Stimulated activated naive CD4-positive, alpha-beta T cell (primary cell): ENCODE results near the gene NKAIN1.
"Not testable (repeated sequence)": the region's sequence is repeated elsewhere in the genome, so short reads cannot be mapped to it uniquely, and the experiment has no call there.

Experiments used
- DNase-seq, 6 experiments: peaks; one replicate each; lab custom pipeline; 2025; lab: John Stamatoyannopoulos, UW

Gene NKAIN1

GRCh38 chr1:31239653-31240241, at the start of gene NKAIN1:
NKAIN1 (minus strand) TSS chr1:31239887; CDS start chr1:31239547, 340 bp downstream.
- no peak for DNase-seq

GRCh38 chr1:31289021-31289420, 49.3 kb upstream of the NKAIN1 start:
- no peak for DNase-seq

GRCh38 chr1:31287791-31288190, 48.1 kb upstream of the NKAIN1 start:
- DNase-seq, result not testable (repeated sequence)

GRCh38 chr1:31282426-31282825, 42.7 kb upstream of the NKAIN1 start:
- not testable (repeated sequence) for DNase-seq

GRCh38 chr1:31273619-31274018, 33.9 kb upstream of the NKAIN1 start:
- no peak for DNase-seq

GRCh38 chr1:31272369-31272768, 32.7 kb upstream of the NKAIN1 start:
- no peak for DNase-seq

- DNase-seq, result no peak
Observed at GRCh38 chr1:31266547-31266946, 26.9 kb upstream of the NKAIN1 start.

GRCh38 chr1:31264790-31265386, 25.2 kb upstream of the NKAIN1 start:
- no peak for DNase-seq

GRCh38 chr1:31263408-31263807, 23.7 kb upstream of the NKAIN1 start:
- DNase-seq, result no peak

GRCh38 chr1:31262393-31262792, 22.7 kb upstream of the NKAIN1 start:
- DNase-seq, result not testable (repeated sequence)

- DNase-seq, result no peak
Observed at GRCh38 chr1:31261916-31262315, 22.2 kb upstream of the NKAIN1 start.

GRCh38 chr1:31259746-31260145, 20.1 kb upstream of the NKAIN1 start:
- no peak for DNase-seq

- DNase-seq, result no peak
Observed at GRCh38 chr1:31258581-31258980, 18.9 kb upstream of the NKAIN1 start.

- DNase-seq, result no peak
Observed at GRCh38 chr1:31257213-31257612, 17.5 kb upstream of the NKAIN1 start.

GRCh38 chr1:31249854-31250253, 10.2 kb upstream of the NKAIN1 start:
- no peak for DNase-seq

- DNase-seq, result no peak
Observed at GRCh38 chr1:31248276-31248675, 8.6 kb upstream of the NKAIN1 start.

GRCh38 chr1:31244326-31244725, 4.6 kb upstream of the NKAIN1 start:
- DNase-seq, result no peak

- no peak for DNase-seq
Observed at GRCh38 chr1:31243501-31244286, 4.0 kb upstream of the NKAIN1 start.

GRCh38 chr1:31241321-31241720, 1.6 kb upstream of the NKAIN1 start:
- no peak for DNase-seq

- no peak for DNase-seq
Observed at GRCh38 chr1:31238986-31239613, 587 bp downstream of the NKAIN1 start.

- DNase-seq, result no peak
Observed at GRCh38 chr1:31238612-31238985, 1.1 kb downstream of the NKAIN1 start.

GRCh38 chr1:31234870-31235269, 4.8 kb downstream of the NKAIN1 start:
- no peak for DNase-seq
